Stimulated activated CD4-positive, alpha-beta T cell treated with anti-CD3 and anti-CD28 coated beads, Interleukin-2, amount 100 ng/mL, for 24 hours (primary cell): Measurements from ENCODE around the gene C1QC.

ENCODE experiments used
- DNase-seq, 2 donors: peaks; one replicate each; pipeline ENCODE4 v3.0.0-alpha.2; 2020

The C1QC gene

DNA sequence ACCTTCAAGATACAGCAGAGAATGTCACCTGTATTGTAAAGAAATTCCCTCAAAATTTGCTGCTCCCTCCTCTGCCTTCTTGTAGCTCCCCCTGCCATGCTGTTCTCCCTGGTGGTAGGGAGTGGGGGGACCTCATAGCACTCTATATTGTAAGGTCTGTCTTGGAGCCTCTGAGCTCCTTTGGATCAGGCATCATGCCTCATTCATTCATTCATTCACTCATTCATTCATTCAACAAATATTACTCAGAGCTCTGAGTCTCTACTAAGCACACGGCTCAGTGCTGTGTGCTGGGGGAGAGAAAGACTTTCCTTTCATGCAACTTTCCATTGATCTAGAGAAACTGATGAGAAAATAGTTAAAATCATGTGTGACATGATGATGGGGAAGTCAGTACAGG lies 40.1 kb downstream of the C1QC start:
- no peak for DNase-seq

- DNase-seq, result no peak
Observed at GRCh38 chr1:22685591-22686059, 42.2 kb downstream of the C1QC start.

DNA sequence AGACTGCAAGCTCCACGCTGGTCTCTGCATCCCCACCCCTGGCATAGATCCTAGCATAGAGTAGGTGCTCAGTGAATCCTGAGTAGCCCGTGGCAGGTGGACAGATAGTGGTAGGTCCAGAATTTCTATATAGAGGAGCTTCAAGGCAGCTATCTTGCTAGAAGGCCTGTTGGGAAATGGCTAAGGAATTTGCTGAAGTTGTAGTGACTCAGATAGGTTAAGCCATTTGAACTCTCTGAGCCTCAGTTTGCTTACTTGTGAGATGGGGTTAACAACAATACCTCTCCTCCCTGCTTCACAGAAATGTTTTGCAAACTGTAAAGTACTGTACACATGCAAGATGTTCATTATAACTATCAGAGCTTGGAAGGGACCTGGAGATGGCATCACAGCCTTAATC lies 43.8 kb downstream of the C1QC start:
- no peak for DNase-seq

- no peak for DNase-seq
Observed at GRCh38 chr1:22688466-22688865, 45.0 kb downstream of the C1QC start.

- DNase-seq, result no peak
Observed at GRCh38 chr1:22689505-22689904, 46.1 kb downstream of the C1QC start.

DNA sequence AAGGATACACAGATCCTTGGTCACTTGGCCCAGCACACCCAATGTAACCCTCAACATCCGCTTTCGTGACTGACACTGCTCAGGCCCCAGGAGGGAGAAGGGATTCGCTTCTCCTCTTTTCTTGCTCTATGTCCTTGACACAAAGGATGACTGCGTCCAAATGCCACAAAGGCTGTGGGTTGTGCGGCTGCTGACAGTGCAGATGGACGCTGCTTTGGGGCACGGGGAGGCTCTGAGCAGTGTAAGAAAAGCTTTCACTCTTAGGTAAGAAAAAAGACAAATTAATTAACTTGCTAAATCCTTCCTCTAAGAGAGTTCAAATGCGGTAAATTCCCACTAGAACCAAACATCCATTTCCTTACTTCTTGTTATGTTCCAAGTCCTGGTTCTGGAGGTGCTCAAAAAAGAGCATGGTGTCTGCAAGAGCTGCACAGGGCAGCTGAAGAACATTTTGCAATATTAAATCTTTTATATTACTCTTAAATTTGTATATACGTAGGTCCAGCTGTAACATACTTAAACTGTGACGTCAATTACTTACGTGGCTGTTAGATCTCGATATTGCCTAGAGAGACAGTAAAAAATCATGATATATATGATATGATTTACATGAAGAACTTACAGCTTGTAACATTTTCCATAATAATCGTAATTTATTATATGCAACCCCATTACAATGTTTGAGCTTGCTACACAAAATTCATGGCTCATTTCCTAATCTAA lies 47.8 kb downstream of the C1QC start:
- DNase-seq, result no peak

DNA sequence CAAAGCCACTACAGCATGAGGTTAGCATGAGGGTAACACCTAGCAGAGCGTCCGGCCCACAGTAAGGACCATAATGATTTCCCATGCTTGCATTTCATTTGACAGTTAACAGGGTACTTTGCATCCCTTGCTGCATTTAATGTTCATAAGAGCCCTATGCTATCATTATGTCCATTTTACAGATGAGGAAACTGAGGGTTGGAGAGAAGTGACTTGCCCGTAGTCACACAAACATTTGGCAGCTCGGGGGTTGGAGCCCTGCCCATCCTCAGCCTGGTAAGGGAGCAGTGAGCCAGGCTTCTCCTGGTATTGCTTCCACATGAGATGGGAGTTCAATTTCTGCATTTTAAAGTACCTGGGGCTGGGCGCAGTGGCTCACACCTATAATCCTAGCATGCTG lies 50.7 kb downstream of the C1QC start:
- no peak for DNase-seq

GRCh38 chr1:22696610-22697009 lies 53.2 kb downstream of the C1QC start:
- DNase-seq, result no peak
